ENCODE measurements around the gene ROR1. TPM values are rescaled to one million over a fixed set of nuclear protein-coding genes. Genes with fewer than 3 reads are reported as not detected.
A peak's percentile ranks its signal among the peaks of the same experiment; 100 is the strongest.

ROR1 gene
- total and polyA plus RNA-seq, 12 donors: 2.9 to 36.2 (median 15.3) TPM

DNA sequence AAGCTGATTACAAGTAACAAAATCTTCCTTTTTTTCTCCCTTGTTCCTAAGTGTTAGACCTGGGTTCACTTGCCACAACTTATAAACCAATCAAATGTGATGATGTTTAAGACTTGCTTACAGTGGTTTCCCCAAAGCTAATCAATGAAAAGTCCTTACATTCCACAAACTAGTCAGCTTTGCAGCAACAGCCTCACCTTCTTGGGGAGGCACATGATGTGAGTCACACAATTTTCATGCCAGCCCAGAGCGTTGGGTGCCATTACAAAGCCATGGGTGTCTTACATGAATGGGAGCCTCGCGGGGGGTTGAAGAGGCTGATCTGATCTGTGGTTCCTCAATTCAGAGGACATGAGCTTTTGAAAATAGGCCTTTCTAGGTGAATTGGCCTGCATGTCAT is 338.0 kb downstream of the ROR1 start:
- Histone ChIP-seq H3K36me3 (no peaks in the 10 kb centered on the region), H3K4me3 (no peak overlapping the region), H3K9me3 (no peaks in the 10 kb centered on the region), H3K27ac (no peak overlapping the region), H3K4me1 (peaks cover 0 to 44% (median under 1%) of the 10 kb centered on the region in 9 donors), H3K27me3 (no peaks in the 10 kb centered on the region)
- ATAC-seq: no peak
- TF ChIP-seq CTCF (IDR thresholded peaks at IDR 0.05): no peak
- intact Hi-C loops (cut with DNase I): no loop called here
- WGBS, 2 donors: 62 to 88% methylated on average over 3 of the region's 3 CpGs
- DNase-seq: no peak

DNA sequence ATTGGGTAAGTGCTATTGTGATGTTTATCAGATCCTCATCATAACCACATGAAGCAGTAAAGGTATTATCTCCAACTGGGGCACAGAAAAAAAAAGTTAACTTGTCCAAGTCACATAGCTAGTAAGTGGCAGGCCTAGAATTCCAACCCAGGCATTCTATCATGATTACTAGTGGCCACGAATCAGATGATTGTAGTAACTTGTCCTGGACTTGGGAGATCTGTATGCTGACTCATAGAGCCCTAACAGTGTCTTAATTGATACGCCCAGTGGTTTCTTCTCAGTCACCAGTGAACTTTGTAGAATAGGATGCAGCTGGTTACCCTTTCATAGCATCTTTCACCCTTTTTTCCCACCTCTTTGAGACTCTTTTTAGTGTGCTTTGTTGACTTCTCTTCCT is 338.5 kb downstream of the ROR1 start:
- Histone ChIP-seq H3K27ac (no peak overlapping the region), H3K4me1 (peaks cover 0 to 44% (median 0%) of the 10 kb centered on the region in 9 donors), H3K36me3 (no peaks in the 10 kb centered on the region), H3K27me3 (no peaks in the 10 kb centered on the region), H3K9me3 (no peaks in the 10 kb centered on the region), H3K4me3 (no peak overlapping the region)
- ATAC-seq (no peak), DNase-seq (no peak)
- intact Hi-C loops (cut with DNase I): no loop called here
- WGBS, 2 donors: 85 to 88% methylated on average over 2 of the region's 2 CpGs
- TF ChIP-seq CTCF (IDR thresholded peaks at IDR 0.05): no peak

GRCh38 chr1:64114012-64114525 is 340.3 kb downstream of the ROR1 start:
- Histone ChIP-seq H3K4me3 (no peak overlapping the region), H3K9me3 (no peaks in the 10 kb centered on the region), H3K27ac (no peak overlapping the region), H3K27me3 (no peaks in the 10 kb centered on the region), H3K4me1 (peaks cover 0 to 34% (median 0%) of the 10 kb centered on the region in 9 donors), H3K36me3 (no peaks in the 10 kb centered on the region)
- WGBS, 2 donors: 75 to 80% methylated on average over 5 of the region's 5 CpGs
- intact Hi-C loops (cut with DNase I): no loop called here
- peak in 3 of 8 donors; percentile 13 to 67 (median 23) for ATAC-seq
- no peak for TF ChIP-seq CTCF (IDR thresholded peaks at IDR 0.05)
- DNase-seq: no peak

DNA sequence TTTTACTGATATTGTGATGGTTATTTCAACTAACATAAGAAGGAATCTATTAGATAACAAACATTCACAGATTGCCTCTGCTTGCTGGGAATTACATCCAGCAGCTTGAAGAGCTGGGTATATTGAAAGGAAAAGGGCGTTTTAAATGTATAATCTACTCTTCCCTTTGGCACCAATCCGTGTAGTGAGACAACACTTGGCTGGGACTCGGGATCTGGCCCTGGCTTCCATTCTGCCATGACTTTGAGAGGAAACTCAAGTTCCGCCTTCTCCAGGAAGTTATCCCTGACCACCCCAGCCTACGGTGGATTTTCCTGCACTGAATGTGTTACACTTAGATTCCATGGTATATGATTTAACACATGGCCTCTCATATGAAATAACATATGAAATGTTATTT is 342.7 kb downstream of the ROR1 start:
- 32 to 46% methylated on average over 5 of the region's 5 CpGs for WGBS, 2 donors
- TF ChIP-seq CTCF (IDR thresholded peaks at IDR 0.05): no peak
- no peaks in the 10 kb centered on the region for H3K36me3 ChIP-seq
- no peaks in the 10 kb centered on the region for H3K9me3 ChIP-seq
- H3K27ac ChIP-seq: no peak overlapping the region
- peaks cover 0 to 30% (median 0%) of the 10 kb centered on the region in 9 donors for H3K4me1 ChIP-seq
- no peak overlapping the region for H3K4me3 ChIP-seq
- intact Hi-C loops (cut with DNase I): no loop called here
- ATAC-seq: no peak
- no peak for DNase-seq
- H3K27me3 ChIP-seq: no peaks in the 10 kb centered on the region

Measured in heart right ventricle (tissue), 16 donors.